ENCODE data around the gene DES. TPM values are rescaled to one million over a fixed set of nuclear protein-coding genes. Genes with fewer than 3 reads are reported as not detected.
"Not testable (repeated sequence)": the region's sequence is repeated elsewhere in the genome, so short reads cannot be mapped to it uniquely, and the experiment has no call there.

DES gene
- total RNA-seq, 2 experiments from 2014 or later: not detected

GRCh38 chr2:219387306-219388120, 30.7 kb upstream of the DES start, which contains the start of gene DNPEP:
TSS of gene DNPEP (minus strand) at chr2:219387912. CDS start at chr2:219387794, 118 bp downstream.
- peak; percentile 96 for DNase-seq

GRCh38 chr2:219388121-219388906, 29.9 kb upstream of the DES start:
- Mint-ChIP-seq H3K27ac (peak overlapping the region; percentile 66), H3K4me1 (ENCODE audit: low read depth) (peaks cover 16% of the 10 kb centered on the region), H3K4me3 (peak overlapping the region; percentile 69), H3K27me3 (no peaks in the 10 kb centered on the region), H3K36me3 (peaks cover 23% of the 10 kb centered on the region), H3K9me3 (no peaks in the 10 kb centered on the region)
- POLR2A ChIA-PET: interaction anchor here (0.8 to 1.9 kb wide), 10 partner anchors 9 to 491 kb away, joined by 3 to 6 read pairs (median 4); partner anchors contain the start of genes CHPF, CNPPD1, DNAJB2 and GMPPA
- peak; percentile 99 for DNase-seq
- CTCF ChIA-PET: interaction anchor here (0.7 to 3.0 kb wide), 18 partner anchors 14 to 232 kb away, joined by 3 to 18 read pairs (median 4); partner anchors contain the start of genes DNAJB2, GMPPA, TUBA4B and ZFAND2B
- intact Hi-C loops (cut with micrococcal nuclease): loop anchor here (1.0 to 5.0 kb wide), 11 partner anchors 110 to 981 kb away; partner anchors contain the start of genes ANKZF1, ATG9A, CHPF and GMPPA

More at GRCh38 chr2:219387306-219388120, 30.7 kb upstream of the DES start, which contains the start of gene DNPEP:
- H3K27ac Mint-ChIP-seq: peak within 1 kb of the TSS; percentile 91
- H3K4me1 Mint-ChIP-seq (ENCODE audit: low read depth): peaks cover 16% of the 10 kb centered on the region
- CTCF ChIA-PET: interaction anchor here (0.7 to 3.0 kb wide), 8 partner anchors 15 to 231 kb away, joined by 3 to 18 read pairs (median 4); partner anchors contain the start of gene DNAJB2
- H3K9me3 Mint-ChIP-seq: no peaks in the 10 kb centered on the region
- peaks cover 25% of the 10 kb centered on the region for H3K36me3 Mint-ChIP-seq
- H3K27me3 Mint-ChIP-seq: no peaks in the 10 kb centered on the region
- H3K4me3 Mint-ChIP-seq: peak within 1 kb of the TSS; percentile 94
- POLR2A ChIA-PET: interaction anchor here (0.6 to 1.9 kb wide), 10 partner anchors 9 to 490 kb away, joined by 3 to 6 read pairs (median 4); partner anchors contain the start of genes CHPF, CNPPD1, DNAJB2 and GMPPA
- intact Hi-C loops (cut with micrococcal nuclease): loop anchor here (1.0 to 5.0 kb wide), 12 partner anchors 108 to 980 kb away; partner anchors contain the start of genes ANKZF1, ATG9A, CHPF and DNAJB2

DNA sequence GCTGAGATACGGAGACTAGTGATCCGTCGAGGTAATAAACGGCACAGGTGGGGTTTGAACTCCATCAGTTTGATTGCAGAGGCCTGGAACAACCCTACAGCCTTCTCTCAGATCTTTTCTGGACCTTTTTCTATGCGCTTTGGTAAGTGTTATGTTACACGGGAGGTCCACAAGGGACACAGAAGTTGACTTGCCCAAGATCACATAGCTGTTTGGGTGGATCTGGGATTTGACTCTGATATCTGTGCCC, 29.3 kb upstream of the DES start:
- no peaks in the 10 kb centered on the region for H3K9me3 Mint-ChIP-seq
- H3K36me3 Mint-ChIP-seq: peaks cover 18% of the 10 kb centered on the region
- peak overlapping the region; percentile 66 for H3K27ac Mint-ChIP-seq
- CTCF ChIA-PET: interaction anchor here (0.9 to 3.0 kb wide), 13 partner anchors 14 to 183 kb away, joined by 3 to 18 read pairs (median 4); partner anchors contain the start of genes DNAJB2, GMPPA, TUBA4B and ZFAND2B
- peaks cover 16% of the 10 kb centered on the region for H3K4me1 Mint-ChIP-seq (ENCODE audit: low read depth)
- no peaks in the 10 kb centered on the region for H3K27me3 Mint-ChIP-seq
- DNase-seq: no peak
- peak overlapping the region; percentile 69 for H3K4me3 Mint-ChIP-seq
- POLR2A ChIA-PET: interaction anchor here (0.8 to 1.9 kb wide), 4 partner anchors 8 to 155 kb away, joined by 3 to 6 read pairs (median 4); partner anchors contain the start of genes CHPF and TMEM198
- intact Hi-C loops (cut with micrococcal nuclease): loop anchor here (1.0 to 5.0 kb wide), 11 partner anchors 109 to 982 kb away; partner anchors contain the start of genes ANKZF1, ATG9A, CHPF and GMPPA

- Mint-ChIP-seq H3K9me3 (no peaks in the 10 kb centered on the region), H3K27me3 (no peaks in the 10 kb centered on the region), H3K27ac (no peak overlapping the region), H3K36me3 (no peaks in the 10 kb centered on the region), H3K4me3 (no peak overlapping the region), H3K4me1 (ENCODE audit: low read depth) (peaks cover 16% of the 10 kb centered on the region)
- intact Hi-C loops (cut with micrococcal nuclease): no loop called here
- DNase-seq: no peak
- ChIA-PET CTCF (interaction anchor here (0.8 to 1.6 kb wide), 3 partner anchors 9 to 139 kb away, joined by 3 to 14 read pairs (median 4); no protein-coding TSS in a partner anchor), POLR2A (no interaction called here)
Observed at GRCh38 chr2:219392754-219393153, 25.4 kb upstream of the DES start.

DNA sequence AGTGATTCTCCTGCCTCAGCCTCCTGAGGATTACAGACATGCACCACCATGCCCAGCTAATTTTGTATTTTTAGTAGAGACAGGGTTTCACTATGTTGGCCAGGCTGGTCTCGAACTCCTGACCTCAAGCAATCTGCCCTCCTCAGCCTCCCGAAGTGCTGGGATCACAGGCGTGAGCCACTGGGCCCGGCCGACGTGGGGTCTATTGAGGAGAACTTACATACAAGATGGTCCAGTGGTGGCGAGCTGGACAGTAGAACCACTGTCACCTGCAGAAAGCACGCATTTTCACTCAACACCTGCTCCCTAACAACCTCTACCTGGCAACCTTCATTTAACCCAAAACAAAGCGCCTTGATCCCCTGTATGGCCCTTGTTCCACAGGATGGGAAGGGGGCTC, 23.1 kb upstream of the DES start:
- H3K27me3 Mint-ChIP-seq; H3K27ac Mint-ChIP-seq; H3K9me3 Mint-ChIP-seq; CTCF ChIA-PET; DNase-seq; H3K36me3 Mint-ChIP-seq; H3K4me3 Mint-ChIP-seq; POLR2A ChIA-PET; intact Hi-C loops (cut with micrococcal nuclease): not testable (repeated sequence)
- peaks cover 10% of the 10 kb centered on the region for H3K4me1 Mint-ChIP-seq (ENCODE audit: low read depth)

GRCh38 chr2:219395609-219396008, 22.6 kb upstream of the DES start:
- Mint-ChIP-seq H3K4me3 (no peak overlapping the region), H3K9me3 (no peaks in the 10 kb centered on the region), H3K27ac (no peak overlapping the region), H3K36me3 (no peaks in the 10 kb centered on the region), H3K4me1 (ENCODE audit: low read depth) (peaks cover 10% of the 10 kb centered on the region), H3K27me3 (no peaks in the 10 kb centered on the region)
- intact Hi-C loops (cut with micrococcal nuclease): no loop called here
- POLR2A ChIA-PET: no interaction called here
- no peak for DNase-seq
- CTCF ChIA-PET: interaction anchor here (1.0 kb wide), 1 partner anchor 100 kb away, joined by 3 read pairs; a partner anchor contains a TSS

- intact Hi-C loops (cut with micrococcal nuclease): no loop called here
- no peak overlapping the region for H3K27ac Mint-ChIP-seq
- ChIA-PET POLR2A (interaction anchor here (0.7 kb wide), 1 partner anchor 8 kb away, joined by 3 read pairs; no protein-coding TSS in a partner anchor), CTCF (no interaction called here)
- no peaks in the 10 kb centered on the region for H3K27me3 Mint-ChIP-seq
- peaks cover 10% of the 10 kb centered on the region for H3K4me1 Mint-ChIP-seq (ENCODE audit: low read depth)
- no peaks in the 10 kb centered on the region for H3K36me3 Mint-ChIP-seq
- no peaks in the 10 kb centered on the region for H3K9me3 Mint-ChIP-seq
- H3K4me3 Mint-ChIP-seq: no peak overlapping the region
- no peak for DNase-seq
Observed at GRCh38 chr2:219396863-219397457, 21.2 kb upstream of the DES start.

DNA sequence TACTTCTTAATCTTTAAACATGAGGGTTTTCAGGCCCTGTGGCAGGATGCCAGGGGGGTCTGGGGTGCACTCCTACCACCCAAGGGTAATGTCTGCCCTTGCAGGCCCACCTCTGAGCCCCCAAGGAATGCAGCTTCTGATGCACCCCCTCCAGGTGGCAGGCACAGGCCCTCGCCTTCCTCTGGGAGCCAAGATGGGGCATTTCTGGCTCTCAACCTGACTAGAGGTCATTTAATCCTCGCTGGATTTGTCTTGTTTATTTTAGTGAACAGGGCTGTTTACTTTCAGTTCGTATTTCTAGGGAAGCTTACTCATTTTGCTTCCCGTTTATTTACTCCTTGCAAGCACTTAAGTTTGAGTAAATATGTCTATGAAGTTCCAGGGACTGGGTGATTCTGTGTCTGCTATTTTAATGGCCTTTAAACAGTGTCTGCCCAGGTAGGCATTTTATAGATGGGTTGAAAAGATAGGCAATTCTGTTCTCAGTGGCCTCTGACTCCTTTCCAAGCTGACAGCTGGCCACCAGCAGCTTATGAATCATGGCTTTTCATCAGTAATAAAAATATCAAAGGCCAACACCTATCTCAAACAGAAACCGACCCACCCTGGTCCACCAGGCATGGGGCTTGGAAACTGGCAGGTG, 19.3 kb upstream of the DES start:
- Mint-ChIP-seq H3K27me3 (peaks cover 5% of the 10 kb centered on the region), H3K36me3 (no peaks in the 10 kb centered on the region), H3K27ac (no peak overlapping the region), H3K4me1 (ENCODE audit: low read depth) (peaks cover 10% of the 10 kb centered on the region), H3K9me3 (no peaks in the 10 kb centered on the region), H3K4me3 (no peak overlapping the region)
- intact Hi-C loops (cut with micrococcal nuclease): no loop called here
- no peak for DNase-seq
- ChIA-PET CTCF (interaction anchor here (1.5 kb wide), 1 partner anchor 35 kb away, joined by 3 read pairs; no protein-coding TSS in a partner anchor), POLR2A (no interaction called here)

GRCh38 chr2:219399716-219400478, 18.3 kb upstream of the DES start:
- H3K36me3 Mint-ChIP-seq: no peaks in the 10 kb centered on the region
- no peak overlapping the region for H3K4me3 Mint-ChIP-seq
- POLR2A ChIA-PET: no interaction called here
- CTCF ChIA-PET: interaction anchor here (1.0 kb wide), 1 partner anchor 130 kb away, joined by 5 read pairs; no protein-coding TSS in a partner anchor
- DNase-seq: no peak
- no peak overlapping the region for H3K27ac Mint-ChIP-seq
- H3K27me3 Mint-ChIP-seq: peaks cover 5% of the 10 kb centered on the region
- no peaks in the 10 kb centered on the region for H3K9me3 Mint-ChIP-seq
- peaks cover 10% of the 10 kb centered on the region for H3K4me1 Mint-ChIP-seq (ENCODE audit: low read depth)
- intact Hi-C loops (cut with micrococcal nuclease): no loop called here

GRCh38 chr2:219400562-219400961, 17.6 kb upstream of the DES start:
- ChIA-PET POLR2A (no interaction called here), CTCF (interaction anchor here (1.0 kb wide), 1 partner anchor 130 kb away, joined by 5 read pairs; no protein-coding TSS in a partner anchor)
- Mint-ChIP-seq H3K36me3 (no peaks in the 10 kb centered on the region), H3K27ac (no peak overlapping the region), H3K9me3 (no peaks in the 10 kb centered on the region), H3K4me1 (ENCODE audit: low read depth) (peaks cover 10% of the 10 kb centered on the region), H3K4me3 (no peak overlapping the region), H3K27me3 (peaks cover 5% of the 10 kb centered on the region)
- intact Hi-C loops (cut with micrococcal nuclease): no loop called here
- DNase-seq: no peak

All from activated CD4-positive, alpha-beta memory T cell treated with anti-CD3 and anti-CD28 coated beads for 36 hours (primary cell).